ENCODE results near the gene ATP10B.

The ATP10B gene

GRCh38 chr5:160692271-160692670, 159.7 kb downstream of the ATP10B start:
- DNase-seq (ENCODE audit: low read depth in 2 of 2) = no peak

- DNase-seq (ENCODE audit: low read depth in 2 of 2) = no peak
Measured at GRCh38 chr5:160685695-160686094, 166.3 kb downstream of the ATP10B start.

GRCh38 chr5:160685219-160685618, 166.8 kb downstream of the ATP10B start:
- DNase-seq (ENCODE audit: low read depth in 2 of 2) = no peak

- DNase-seq (ENCODE audit: low read depth in 2 of 2) = no peak
Measured at GRCh38 chr5:160679567-160680309, 172.3 kb downstream of the ATP10B start.

GRCh38 chr5:160675988-160676387, 176.0 kb downstream of the ATP10B start:
- DNase-seq (ENCODE audit: low read depth in 2 of 2) = no peak

GRCh38 chr5:160674901-160675300, 177.1 kb downstream of the ATP10B start:
- DNase-seq (ENCODE audit: low read depth in 2 of 2) = no peak

- DNase-seq (ENCODE audit: low read depth in 2 of 2) = no peak
Measured at GRCh38 chr5:160672521-160672920, 179.5 kb downstream of the ATP10B start.

GRCh38 chr5:160668356-160668755, 183.7 kb downstream of the ATP10B start:
- DNase-seq (ENCODE audit: low read depth in 2 of 2) = no peak

- no peak for DNase-seq (ENCODE audit: low read depth in 2 of 2)
Measured at GRCh38 chr5:160667160-160667559, 184.9 kb downstream of the ATP10B start.

GRCh38 chr5:160665460-160665859, 186.6 kb downstream of the ATP10B start:
- DNase-seq (ENCODE audit: low read depth in 2 of 2) = no peak

GRCh38 chr5:160660132-160660531, 191.9 kb downstream of the ATP10B start:
- DNase-seq (ENCODE audit: low read depth in 2 of 2) = no peak

- DNase-seq (ENCODE audit: low read depth in 2 of 2) = no peak
Measured at GRCh38 chr5:160657622-160658458, 194.2 kb downstream of the ATP10B start.

- no peak for DNase-seq (ENCODE audit: low read depth in 2 of 2)
Measured at GRCh38 chr5:160657068-160657507, 194.9 kb downstream of the ATP10B start.

GRCh38 chr5:160655717-160656116, 196.3 kb downstream of the ATP10B start:
- no peak for DNase-seq (ENCODE audit: low read depth in 2 of 2)

GRCh38 chr5:160651692-160652645, 200.0 kb downstream of the ATP10B start:
- no peak for DNase-seq (ENCODE audit: low read depth in 2 of 2)

- no peak for DNase-seq (ENCODE audit: low read depth in 2 of 2)
Measured at GRCh38 chr5:160649304-160649703, 202.7 kb downstream of the ATP10B start.

- no peak for DNase-seq (ENCODE audit: low read depth in 2 of 2)
Measured at GRCh38 chr5:160646033-160646432, 206.0 kb downstream of the ATP10B start.

- no peak for DNase-seq (ENCODE audit: low read depth in 2 of 2)
Measured at GRCh38 chr5:160643616-160644240, 208.3 kb downstream of the ATP10B start.

- no peak for DNase-seq (ENCODE audit: low read depth in 2 of 2)
Measured at GRCh38 chr5:160641405-160641804, 210.6 kb downstream of the ATP10B start.

- DNase-seq (ENCODE audit: low read depth in 2 of 2) = no peak
Measured at GRCh38 chr5:160640406-160640805, 211.6 kb downstream of the ATP10B start.

GRCh38 chr5:160638161-160638742, 213.8 kb downstream of the ATP10B start:
- DNase-seq (ENCODE audit: low read depth in 2 of 2) = no peak

Measured in activated CD8-positive, alpha-beta memory T cell treated with anti-CD3 and anti-CD28 coated beads for 4 hours (primary cell).